GM21447 (cell line): ENCODE results near the gene SERPINB11.
"Not testable (repeated sequence)": the region's sequence is repeated elsewhere in the genome, so short reads cannot be mapped to it uniquely, and the experiment has no call there.

ENCODE experiments used
- ATAC-seq: cut with Tn5 transposase; IDR thresholded peaks from one replicate; pipeline ENCODE4 v1.9.1; 2021; ENCODE audit not compliant: unreplicated experiment

Gene SERPINB11, protein sequence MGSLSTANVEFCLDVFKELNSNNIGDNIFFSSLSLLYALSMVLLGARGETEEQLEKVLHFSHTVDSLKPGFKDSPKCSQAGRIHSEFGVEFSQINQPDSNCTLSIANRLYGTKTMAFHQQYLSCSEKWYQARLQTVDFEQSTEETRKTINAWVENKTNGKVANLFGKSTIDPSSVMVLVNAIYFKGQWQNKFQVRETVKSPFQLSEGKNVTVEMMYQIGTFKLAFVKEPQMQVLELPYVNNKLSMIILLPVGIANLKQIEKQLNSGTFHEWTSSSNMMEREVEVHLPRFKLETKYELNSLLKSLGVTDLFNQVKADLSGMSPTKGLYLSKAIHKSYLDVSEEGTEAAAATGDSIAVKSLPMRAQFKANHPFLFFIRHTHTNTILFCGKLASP

DNA sequence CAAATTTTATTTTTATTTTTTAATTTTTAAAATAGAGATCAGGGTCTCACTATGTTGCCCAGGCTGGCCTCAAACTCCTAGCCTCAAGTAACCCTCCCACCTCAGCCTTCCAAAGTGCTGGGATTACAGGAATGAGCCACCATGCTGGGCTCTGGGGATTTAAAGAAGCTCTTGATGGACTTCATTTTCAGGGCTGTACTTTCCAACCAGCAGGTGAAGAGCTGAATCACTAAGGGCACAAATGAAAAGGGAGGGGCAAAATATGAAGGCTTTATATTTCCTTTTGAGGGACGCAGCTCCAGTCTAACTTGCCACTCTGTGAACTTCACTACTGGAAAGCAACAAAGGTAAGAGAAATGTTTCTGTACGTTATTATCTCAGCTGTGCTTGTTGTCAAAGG is at the start of gene SERPINB11:
TSS of gene SERPINB11 (plus strand) at position 301 of the 400 bp plus-strand sequence. CDS start 7,234 bp downstream, outside the sequence.
- ATAC-seq: no peak

DNA sequence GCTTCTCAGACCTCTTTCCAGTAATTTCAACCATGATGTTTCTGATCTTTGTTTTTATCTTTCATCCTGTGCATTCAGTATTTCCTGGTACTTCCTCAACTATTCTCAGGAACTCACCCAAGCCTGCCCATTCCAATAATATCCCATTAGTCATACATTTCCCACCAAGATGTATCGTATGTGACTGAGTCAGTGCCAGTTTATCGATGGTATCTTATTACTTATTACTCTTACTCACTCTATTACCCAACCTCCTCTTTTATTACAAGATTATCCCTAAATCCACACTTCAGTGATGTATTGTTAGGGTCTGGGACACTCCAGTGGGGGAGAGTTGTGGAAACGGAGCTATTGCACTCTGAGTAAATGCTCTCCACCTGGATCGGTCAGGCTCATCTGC is 43.8 kb upstream of the SERPINB11 start:
- not testable (repeated sequence) for ATAC-seq

DNA sequence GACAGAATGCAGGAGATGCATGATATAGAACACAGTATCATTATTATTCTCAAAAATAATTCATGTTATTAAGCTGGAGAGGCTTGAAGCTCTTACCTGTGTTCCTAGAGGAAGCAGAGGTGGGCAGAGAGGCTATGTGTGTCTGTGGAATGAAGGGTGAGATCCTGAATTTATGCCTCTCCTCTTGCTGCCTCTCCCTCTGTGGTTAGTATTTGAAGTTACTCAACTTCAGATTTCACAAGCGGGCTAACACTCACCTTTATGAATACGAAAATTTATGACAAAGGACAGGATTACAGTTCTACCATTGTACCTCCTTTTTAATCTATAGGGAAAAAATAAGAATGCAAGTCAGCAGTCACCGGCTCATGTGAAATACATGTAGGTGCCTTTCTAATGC is 41.0 kb upstream of the SERPINB11 start, which contains the start of gene SERPINB3:
TSS of gene SERPINB3 (minus strand) at position 144 of the 400 bp plus-strand sequence. CDS start 677 bp downstream, outside the sequence.
- ATAC-seq: not testable (repeated sequence)

DNA sequence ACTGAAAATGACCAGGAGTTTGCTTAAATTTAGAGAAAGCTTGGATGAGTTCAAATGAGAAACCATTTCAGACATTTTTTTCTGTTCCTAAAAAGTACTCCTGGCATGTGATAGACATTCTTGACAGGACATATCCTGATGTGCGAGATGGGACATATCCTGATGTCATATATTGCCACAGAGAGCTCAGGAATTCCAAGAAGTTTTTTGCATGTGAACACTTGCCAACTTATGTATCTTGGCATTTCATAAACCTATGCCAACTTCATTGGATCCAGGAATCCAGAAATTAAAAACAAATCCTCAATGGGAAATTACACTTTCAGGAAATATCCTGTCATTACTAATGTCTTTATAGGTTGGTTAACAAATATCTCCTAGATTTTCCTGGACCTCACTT is 38.2 kb upstream of the SERPINB11 start:
- no peak for ATAC-seq

DNA sequence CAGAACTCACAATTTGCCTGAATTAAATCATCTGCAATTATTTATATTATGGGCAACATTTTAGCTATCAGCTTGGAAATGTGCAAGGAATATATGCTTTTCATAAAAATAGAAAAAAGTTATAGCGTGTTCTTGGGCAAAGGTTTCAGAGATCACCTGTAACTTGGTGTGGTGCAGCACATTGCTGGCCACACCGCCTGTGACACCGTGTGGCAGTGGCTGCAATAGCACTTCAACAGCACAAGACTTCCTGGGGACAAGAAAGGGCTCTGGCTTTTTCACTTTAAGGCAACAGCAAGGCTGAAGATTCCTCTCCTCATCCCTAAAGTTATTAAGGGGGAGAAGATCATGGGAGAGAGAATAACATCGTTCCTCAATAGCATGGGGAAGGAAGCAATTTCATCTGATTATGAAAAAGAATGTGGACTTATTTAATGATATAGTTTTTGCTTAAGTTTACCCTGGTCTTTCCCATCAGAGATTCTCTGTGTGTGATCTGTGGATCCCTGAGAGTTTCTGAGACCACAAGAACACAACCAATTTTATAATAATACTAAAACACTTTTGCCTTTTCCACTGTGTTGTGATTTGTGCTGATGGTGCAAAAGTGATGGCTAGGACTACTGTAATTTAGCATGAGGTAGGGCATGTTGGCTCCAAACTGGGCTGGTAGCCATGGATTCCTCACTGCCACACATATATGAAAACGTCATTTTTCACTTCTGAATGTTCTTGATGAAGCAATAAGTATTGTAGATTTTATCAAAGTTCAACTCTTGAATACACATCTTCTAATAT is 26.0 kb upstream of the SERPINB11 start:
- ATAC-seq: no peak

DNA sequence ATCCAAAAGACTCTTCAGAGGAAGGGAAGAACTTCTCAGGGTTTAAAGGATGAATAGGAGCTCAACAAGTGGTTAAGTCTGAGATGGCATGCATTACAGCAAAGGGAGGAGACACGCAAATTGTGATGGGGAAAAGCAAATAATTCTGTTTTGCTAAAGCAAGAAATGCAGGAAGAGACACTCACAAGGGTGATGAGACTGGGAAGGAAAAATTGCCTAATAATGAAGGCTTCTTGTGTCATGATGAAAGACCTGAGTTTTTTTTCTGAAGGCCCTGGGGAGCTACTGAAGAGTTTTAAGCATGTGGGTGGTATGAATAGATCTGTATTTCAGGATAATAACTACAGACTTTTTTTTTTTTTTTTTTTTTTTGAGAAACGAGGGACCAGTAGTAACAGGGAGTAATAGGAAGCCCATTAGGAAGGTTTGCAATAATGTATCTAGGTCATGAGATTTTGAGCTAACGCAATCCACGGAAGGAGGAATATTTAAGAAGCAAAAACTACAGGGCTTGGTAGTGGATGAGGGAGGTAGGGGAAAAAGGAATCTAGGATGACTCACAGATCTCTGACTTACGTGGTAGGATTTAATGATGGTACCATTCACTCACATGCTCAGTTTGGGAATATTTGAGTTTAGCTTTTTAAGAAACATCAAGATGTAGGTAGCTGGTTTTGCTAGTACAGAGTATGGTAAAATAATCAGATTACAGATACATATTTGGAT is 25.1 kb upstream of the SERPINB11 start:
- no peak for ATAC-seq

DNA sequence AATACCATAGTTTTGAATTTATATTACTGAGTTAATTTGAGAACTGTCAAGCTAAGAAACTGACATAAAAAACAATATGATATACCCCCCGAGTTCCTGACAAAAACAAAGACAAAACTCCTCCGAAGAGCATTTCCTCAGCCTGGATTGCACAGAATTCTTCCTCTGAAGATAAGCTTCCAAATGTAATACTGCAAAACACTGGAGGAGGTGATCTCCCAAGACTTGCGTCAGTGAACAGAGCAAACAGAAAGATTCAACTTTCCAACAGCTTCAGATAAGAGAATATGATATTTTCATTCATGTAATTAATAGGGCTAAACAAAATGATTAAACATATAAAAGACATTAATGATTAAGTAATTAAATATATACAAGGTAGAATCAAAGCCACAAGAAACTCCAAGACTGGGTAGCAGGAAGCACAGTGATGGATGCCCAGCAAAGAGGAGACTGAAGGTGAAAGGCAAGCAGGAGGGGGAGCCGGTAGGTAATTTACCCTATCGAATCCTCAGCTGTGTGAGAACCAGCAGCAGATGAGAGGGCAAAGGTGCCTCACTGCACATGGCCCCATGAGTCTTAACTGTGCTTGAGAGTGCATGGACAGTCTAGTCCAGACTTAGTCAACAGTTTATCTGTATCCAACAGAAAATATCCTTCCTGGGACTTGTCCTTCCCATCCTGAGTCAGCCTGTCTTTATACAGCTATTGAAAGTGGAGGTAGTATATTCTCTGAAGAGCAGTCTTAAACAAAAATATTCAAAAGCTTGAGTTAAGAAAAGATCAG is 22.7 kb upstream of the SERPINB11 start:
- ATAC-seq: no peak

DNA sequence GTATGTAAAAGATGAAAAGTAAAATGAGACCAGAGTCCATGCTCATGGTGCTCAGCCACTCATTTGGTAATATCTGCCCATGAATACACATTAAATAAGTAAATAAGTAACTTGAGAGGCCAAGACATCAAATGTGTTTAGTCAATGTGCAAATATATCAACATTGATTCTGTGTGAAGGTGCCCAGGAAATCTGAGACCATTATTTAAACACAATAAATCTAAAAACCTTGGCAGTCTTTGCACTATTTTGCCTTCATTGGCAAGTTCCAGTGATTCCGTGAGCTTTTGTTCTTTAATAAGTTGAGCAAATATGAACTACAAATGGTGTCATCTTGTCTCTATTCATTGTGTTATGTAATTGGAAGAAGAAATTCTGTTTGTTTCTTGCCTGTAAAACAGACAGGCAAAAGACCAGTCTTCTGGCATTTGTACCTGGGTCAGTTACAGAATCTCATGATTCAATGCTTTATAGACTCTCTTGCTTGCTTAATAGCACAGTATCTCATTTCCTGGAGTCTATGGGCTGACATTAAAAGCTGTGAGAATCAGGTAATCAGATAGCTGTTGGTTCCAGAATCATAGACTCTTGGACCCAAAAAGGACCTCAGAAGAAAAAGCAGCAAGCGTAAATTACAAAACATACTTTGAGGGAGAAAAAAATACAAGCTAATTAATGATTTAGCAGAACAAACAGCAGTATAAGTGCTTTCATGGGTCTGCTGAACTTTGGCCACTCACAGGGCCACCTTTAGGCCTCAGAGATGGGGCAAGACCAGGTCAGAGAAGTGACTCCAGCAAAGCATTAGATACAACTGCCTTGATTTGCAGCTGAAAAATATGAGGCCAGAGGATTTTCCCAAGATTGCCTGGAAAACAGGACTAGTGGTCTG is 21.1 kb upstream of the SERPINB11 start:
- no peak for ATAC-seq

DNA sequence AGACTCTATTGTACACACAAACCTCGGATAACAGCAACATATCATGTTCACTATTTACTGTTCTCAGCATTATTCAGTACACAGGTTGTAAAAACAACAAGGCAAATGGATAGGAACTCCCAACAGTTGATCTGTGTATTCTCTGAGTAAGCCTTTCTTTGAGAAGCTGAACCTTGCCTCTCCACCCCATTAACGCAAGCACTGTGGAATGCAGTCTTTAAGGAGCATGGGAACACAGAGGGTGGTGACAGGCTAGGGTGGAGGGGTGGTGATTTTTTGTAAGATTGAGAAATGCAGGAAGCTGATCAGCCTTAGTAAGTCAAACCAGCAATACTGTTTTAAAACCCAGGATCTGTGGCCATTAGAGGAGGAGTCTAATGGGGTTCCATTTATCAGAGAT is 19.6 kb upstream of the SERPINB11 start:
- ATAC-seq: no peak

DNA sequence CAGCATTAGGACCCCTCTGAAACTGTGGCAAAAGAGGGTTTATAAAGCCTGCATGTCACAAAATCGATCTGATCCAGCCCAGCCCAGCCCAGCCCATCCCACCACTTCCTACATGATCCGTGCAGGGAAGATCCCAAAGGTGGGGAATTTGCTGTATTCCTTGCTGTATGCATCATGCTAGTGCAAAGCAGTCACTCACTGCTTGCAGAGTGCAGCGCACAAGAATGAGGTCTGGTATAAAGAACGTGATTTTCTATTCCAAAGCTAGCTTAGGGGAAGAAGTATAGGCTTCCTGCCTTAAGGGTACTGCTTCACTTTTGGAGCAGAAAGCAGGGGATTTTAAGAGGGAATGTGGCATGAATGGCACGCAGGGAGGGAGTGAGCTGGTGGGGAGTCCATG is 18.9 kb upstream of the SERPINB11 start:
- ATAC-seq: no peak

DNA sequence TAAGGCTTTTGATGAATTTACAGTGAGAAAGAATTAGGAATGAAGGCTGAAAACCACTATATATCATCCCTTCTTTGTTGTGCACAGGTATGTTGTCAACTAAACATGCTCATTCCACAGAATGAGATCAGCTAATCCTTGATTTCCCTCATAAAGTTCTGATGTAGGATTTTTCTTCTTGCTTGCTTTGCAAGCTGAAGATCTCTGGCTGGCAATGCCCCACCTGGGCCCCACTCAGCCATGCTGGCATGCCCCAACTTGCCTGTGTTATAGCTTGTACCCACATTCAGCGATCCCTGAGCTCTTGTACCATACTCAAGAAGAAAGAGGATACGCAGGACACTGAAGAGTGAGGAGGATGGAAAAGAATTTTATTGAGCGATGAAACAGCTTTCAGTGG is 18.0 kb upstream of the SERPINB11 start:
- no peak for ATAC-seq

DNA sequence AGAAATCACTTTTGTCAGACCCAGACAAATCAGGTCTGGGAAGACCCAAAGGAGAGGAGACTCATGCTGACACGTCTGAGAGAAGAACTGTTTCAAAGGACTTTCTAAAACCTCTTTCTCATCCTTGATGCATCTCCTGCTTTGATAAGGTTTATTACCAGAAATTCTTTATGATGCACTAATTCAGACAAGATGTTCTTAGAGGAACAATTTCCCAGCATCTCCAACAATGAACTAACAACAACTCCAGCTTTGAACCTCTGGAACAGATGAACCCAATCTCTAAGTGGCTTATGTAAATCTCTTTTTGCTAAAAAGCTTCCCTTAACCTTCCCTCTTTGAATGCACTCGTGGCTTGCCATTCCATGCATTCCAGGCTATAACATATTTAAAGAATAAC is 15.9 kb upstream of the SERPINB11 start:
- no peak for ATAC-seq

DNA sequence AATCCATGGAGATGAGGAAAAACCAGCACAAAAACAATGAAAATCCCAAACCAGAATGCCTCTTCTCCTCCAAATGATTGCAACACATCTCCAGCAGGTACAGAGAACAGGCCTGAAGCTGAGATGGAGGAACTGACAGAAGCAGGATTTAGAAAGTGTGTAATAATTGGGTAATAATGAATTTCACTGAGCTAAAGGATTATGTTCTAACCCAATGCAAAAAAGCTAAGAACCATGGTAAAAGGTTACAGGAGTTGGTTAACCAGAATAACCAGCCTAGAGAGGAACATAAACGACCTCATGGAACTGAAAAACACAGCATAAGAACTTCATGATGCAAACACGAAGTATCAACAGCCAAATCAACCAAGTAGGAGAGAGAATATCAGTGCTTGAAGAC is 13.7 kb upstream of the SERPINB11 start:
- ATAC-seq: no peak

DNA sequence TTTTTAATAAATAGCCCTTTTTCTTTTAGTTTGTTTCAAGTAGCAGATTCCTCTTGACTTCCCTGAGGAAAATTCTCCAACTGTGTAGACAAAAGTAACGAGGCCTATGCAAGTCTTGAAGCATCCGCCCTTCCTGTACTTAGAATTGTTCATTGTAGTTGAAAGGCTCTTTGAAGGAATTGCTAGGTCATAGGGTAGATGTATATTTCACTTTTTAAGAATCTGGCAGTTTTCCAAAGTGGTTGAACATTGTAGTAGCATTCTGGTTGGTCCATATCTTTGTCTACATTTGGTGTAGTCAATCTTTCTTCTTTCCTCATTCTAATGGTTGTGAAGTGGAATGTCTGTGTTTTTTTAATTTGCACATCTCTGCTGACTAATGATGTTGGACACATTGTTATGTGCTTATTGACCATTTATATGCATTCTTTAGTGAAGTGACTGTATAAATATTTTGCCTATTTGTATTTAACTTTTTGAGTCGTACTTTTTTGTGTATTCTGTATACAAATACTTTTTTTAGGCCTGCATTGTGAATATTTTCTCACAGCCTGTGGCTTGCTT is 5.6 kb upstream of the SERPINB11 start:
- ATAC-seq: no peak

DNA sequence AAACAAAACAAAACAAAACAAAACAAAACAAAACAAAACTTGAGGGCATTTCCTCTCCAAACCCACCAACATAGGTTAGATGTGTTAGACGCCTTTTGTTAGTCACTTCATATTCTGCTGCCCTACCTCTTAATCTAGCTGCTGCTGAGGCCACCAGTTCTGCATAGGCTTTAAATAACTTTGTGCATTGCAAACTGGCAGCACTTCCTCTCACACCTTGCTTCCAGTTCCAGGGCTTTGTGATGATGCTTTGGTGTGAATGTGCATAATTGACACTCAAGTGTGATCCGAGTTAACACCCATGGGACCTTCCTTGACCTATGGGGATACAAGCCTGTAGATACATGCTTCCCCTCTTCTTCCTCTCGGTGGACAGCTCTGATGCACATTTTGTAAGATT is 2.3 kb upstream of the SERPINB11 start:
- ATAC-seq: no peak

DNA sequence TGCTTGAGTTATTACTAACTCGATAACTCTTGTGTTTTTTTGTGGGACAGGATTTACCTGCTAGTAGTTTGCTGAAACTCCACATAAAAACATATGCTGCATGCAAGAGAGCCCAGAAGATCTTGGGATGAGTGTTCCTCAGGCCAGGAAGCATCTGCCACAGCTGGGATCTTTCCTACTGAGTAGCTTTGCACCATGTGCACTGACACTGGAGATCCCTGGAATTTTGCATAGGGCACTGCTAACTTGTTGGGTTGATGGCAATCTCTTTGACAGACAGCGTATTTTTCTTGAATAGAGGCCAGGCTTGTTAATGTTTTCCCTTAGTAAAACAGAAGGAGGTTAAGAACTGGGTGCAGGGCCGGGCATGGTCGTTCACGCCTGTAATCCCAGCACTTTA is 808 bp upstream of the SERPINB11 start:
- ATAC-seq: no peak

DNA sequence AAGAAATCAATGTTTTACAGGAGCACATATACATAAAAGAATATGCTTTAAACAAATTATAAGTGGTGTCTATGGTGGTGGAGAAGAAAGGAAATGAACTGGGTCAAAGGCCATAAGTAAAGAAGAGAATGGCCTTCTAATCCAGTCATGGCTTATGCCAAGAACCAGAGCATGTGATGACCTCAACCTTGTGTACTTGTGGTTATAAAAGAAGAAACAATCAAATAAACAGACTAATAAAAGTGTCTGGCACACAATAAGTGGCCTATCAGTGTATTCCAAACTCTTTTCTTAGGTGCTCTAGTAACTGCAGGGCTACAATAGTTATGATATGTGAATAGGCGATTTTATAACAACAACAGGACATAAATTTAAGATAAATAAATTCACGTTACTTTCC is 2.6 kb downstream of the SERPINB11 start:
- ATAC-seq: no peak

DNA sequence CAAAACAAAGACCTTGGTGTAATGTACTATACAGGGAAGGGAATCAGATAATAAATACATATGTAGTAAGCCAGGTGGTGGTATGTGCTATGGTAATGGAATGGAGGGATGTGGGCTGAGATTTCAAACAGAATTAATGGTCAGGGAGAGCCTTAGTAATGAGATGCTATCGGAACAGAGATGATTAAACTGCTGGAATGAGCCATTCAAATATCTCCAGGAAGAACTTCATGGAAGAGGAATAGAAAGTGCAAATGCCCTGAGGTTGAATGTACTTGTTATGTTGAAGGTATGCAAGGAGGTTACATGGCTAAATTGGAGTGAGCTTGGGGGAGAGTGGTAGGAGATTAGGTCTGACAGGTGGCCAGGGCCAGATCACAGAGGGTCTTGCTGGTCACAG is 5.1 kb downstream of the SERPINB11 start:
- no peak for ATAC-seq

DNA sequence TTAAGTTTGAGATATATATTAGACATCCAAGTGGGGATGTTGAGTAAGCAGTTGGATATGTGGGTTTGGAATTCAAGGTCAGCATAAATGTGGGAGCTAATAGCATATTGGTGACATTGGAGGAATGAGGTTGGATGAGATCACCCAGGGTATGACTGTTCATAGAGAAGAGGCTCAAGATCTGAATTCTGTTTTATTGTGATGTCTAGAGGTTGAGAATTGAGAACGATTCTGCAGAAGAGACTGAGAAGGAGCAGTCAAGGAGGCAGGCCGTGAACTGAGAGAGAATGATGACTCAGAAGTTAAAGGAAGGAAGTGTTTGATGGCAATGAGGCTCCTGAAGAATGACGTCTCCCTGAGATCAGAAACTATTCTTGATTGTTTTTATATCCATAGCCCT is 5.9 kb downstream of the SERPINB11 start:
- ATAC-seq: no peak
